Endothelial cell of umbilical vein (primary cell): Measurements from ENCODE around the gene DAZAP1. TPM values are rescaled to one million over a fixed set of nuclear protein-coding genes. Genes with fewer than 3 reads are reported as not detected.

Experiments
- BruUV-seq: library from RNA; stranded (reverse); fragments of 400-500 nt; replicated peaks from 2 replicates; lab custom pipeline; 2021; lab: Mats Ljungman, UMichigan
- CTCF ChIA-PET: fragments of 300-600, 350-600 bp; sonication (Branson Sonifier 250); formaldehyde crosslinking; loops from one replicate; lab custom pipeline; 2021; ENCODE audit warnings: antibody characterized with exemption, inconsistent platforms; lab: Charles Lee
- POLR2A ChIA-PET: fragments of 300-600, 350-600 bp; sonication (Branson Sonifier 250); formaldehyde crosslinking; loops from one replicate; lab custom pipeline; 2021; ENCODE audit warnings: antibody characterized with exemption, inconsistent platforms; lab: Charles Lee
- DNase-seq: peaks from one replicate; pipeline ENCODE4 v3.0.0-alpha.2; 2011; ENCODE audit warnings: low read depth, low spot score
- FAIRE-seq: peaks from 2 replicates; lab custom pipeline; 2011; peaks lifted over from hg19 to GRCh38; lab: Jason Lieb, UNC
- H2AFZ ChIP-seq: 2 replicates; pipeline ENCODE4 v1.6.0; 2012; ENCODE audit warnings: low read depth, low read length, control low read depth, inconsistent platforms
- H3K27ac ChIP-seq: 2 replicates; pipeline ENCODE4 v1.5.1; 2011; ENCODE audit warnings: low read depth, mild to moderate bottlenecking, control low read depth, low read length, moderate library complexity; ENCODE audit not compliant: insufficient read depth
- H3K27me3 ChIP-seq, 2 experiments: 2 replicates each; pipeline versions ENCODE4 v1.6.0 to v1.6.1; 2011; ENCODE audit warnings: low read length in 2 of 2, mixed read lengths in 1 of 2; ENCODE audit not compliant: control insufficient read depth in 2 of 2, insufficient read depth in 2 of 2
- H3K36me3 ChIP-seq, 2 experiments: 2 replicates in 1 of 2; 3 replicates in 1 of 2; pipeline ENCODE4 v1.5.1; 2011; ENCODE audit warnings: low read length in 2 of 2, mild to moderate bottlenecking in 1 of 2, moderate library complexity in 1 of 2; ENCODE audit not compliant: control insufficient read depth in 2 of 2, insufficient read depth in 2 of 2; ENCODE audit errors: extremely low read depth in 1 of 2
- H3K4me1 ChIP-seq: 3 replicates; pipeline ENCODE4 v1.5.1; 2011; ENCODE audit warnings: mild to moderate bottlenecking, low read length; ENCODE audit not compliant: control insufficient read depth, insufficient read depth; ENCODE audit errors: extremely low read depth
- H3K4me2 ChIP-seq: 2 replicates; pipeline ENCODE4 v1.6.1; 2011; ENCODE audit warnings: low read length, control low read depth, mixed read lengths; ENCODE audit not compliant: insufficient read depth
- H3K4me3 ChIP-seq, 3 experiments: fragments of 200-600 bp in 1 of 3; sonication (generic), shearing (Covaris generic) in 1 of 3; replicated peaks in 1 of 3; 2 replicates each; pipeline ENCODE4 v1.5.1; 2011 to 2016; ENCODE audit warnings: control low read depth in 3 of 3, low read length in 3 of 3, mild to moderate bottlenecking in 2 of 3, inconsistent platforms in 1 of 3, low read depth in 1 of 3, moderate library complexity in 1 of 3; ENCODE audit not compliant: insufficient read depth in 1 of 3
- H3K79me2 ChIP-seq: 2 replicates; pipeline ENCODE4 v1.6.0; 2012; ENCODE audit warnings: low read length, inconsistent platforms; ENCODE audit not compliant: control insufficient read depth, insufficient read depth
- H3K9ac ChIP-seq: replicated peaks from 2 replicates; pipeline ENCODE3; 2011; ENCODE audit warnings: low read length, control low read depth; ENCODE audit not compliant: insufficient read depth; ENCODE audit errors: extremely low read depth
- H3K9me1 ChIP-seq: replicated peaks from 3 replicates; pipeline ENCODE4 v1.6.0; 2011; ENCODE audit warnings: mild to moderate bottlenecking, low read length; ENCODE audit not compliant: control insufficient read depth, insufficient read depth; ENCODE audit errors: extremely low read depth
- H3K9me3 ChIP-seq: replicated peaks from 2 replicates; pipeline ENCODE4 v1.5.1; 2012; ENCODE audit warnings: low read length, inconsistent platforms; ENCODE audit not compliant: control insufficient read depth, insufficient read depth
- H4K20me1 ChIP-seq: replicated peaks from 2 replicates; pipeline ENCODE3; 2011; ENCODE audit warnings: mild to moderate bottlenecking, low read length; ENCODE audit not compliant: control insufficient read depth, insufficient read depth; ENCODE audit errors: extremely low read depth
- EZH2 ChIP-seq: IDR thresholded peaks from 2 replicates; pipeline ENCODE4 v1.6.1; 2012; ENCODE audit warnings: borderline replicate concordance, low read depth, mild to moderate bottlenecking, moderate library complexity, low read length, inconsistent platforms; ENCODE audit not compliant: severe bottlenecking
- FOS ChIP-seq: IDR thresholded peaks from 2 replicates; pipeline ENCODE4 v1.6.1; 2011; ENCODE audit warnings: mild to moderate bottlenecking, low read length, moderate library complexity, borderline replicate concordance; ENCODE audit not compliant: insufficient read depth
- GATA2 ChIP-seq: IDR thresholded peaks from 2 replicates; pipeline ENCODE4 v1.7.0; 2011; ENCODE audit warnings: low read depth, mild to moderate bottlenecking, moderate library complexity, mixed read lengths, low read length; ENCODE audit not compliant: insufficient read length, insufficient read depth
- JUN ChIP-seq: IDR thresholded peaks from 2 replicates; pipeline ENCODE4 v1.6.1; 2011; ENCODE audit warnings: borderline replicate concordance, low read depth; ENCODE audit not compliant: insufficient read length, insufficient read depth
- MYC ChIP-seq: IDR thresholded peaks from one replicate; pipeline ENCODE4 v1.6.1; 2011; ENCODE audit warnings: mild to moderate bottlenecking, low read depth, low read length
- POLR2A ChIP-seq: IDR thresholded peaks from 2 replicates; pipeline ENCODE4 v1.6.1; 2012; ENCODE audit warnings: low read depth, mild to moderate bottlenecking, control low read depth, low read length
- POLR2AphosphoS5 ChIP-seq: IDR thresholded peaks from 2 replicates; pipeline ENCODE4 v1.6.1; 2012; ENCODE audit warnings: low read depth, mild to moderate bottlenecking, control low read depth, low read length, moderate library complexity; ENCODE audit not compliant: insufficient read depth
- dilution Hi-C: fragments of 300-500 bp; cut with MboI; formaldehyde crosslinking; loops from one replicate; pipeline ENCODE4 v1.15.0; 2019; ENCODE audit warnings: low sequenced_read_pairs; ENCODE audit not compliant: extremely low pct_ligation_motif_present
- intact Hi-C: fragments of 100-400 bp; cut with micrococcal nuclease; formaldehyde crosslinking; loops from one replicate; pipeline ENCODE4 v1.10.0; 2022
- polyA plus RNA-seq, 4 experiments: library from polyadenylated mRNA; depleted of rRNA in 3 of 4; stranded (reverse) in 3 of 4; unstranded in 1 of 4; fragments of >200 nt; gene quantifications; 2 replicates each; pipeline versions ENCODE4 v1.2.1 to v1.2.3, GENCODE V29; 2011 to 2012; ENCODE audit warnings: missing spikeins in 1 of 4
- total RNA-seq: library from RNA; stranded (reverse); gene quantifications from 2 replicates; pipeline ENCODE4 v1.2.3, GENCODE V29; 2021
- TF ChIP-seq, protein P1 (sequence below): IDR thresholded peaks from 2 replicates; pipeline ENCODE4 v1.6.1; 2011; ENCODE audit not compliant: insufficient read depth, insufficient read length
- TF ChIP-seq, protein P2 (sequence below), 2 donors: IDR thresholded peaks; 1 replicate in 1 of 2; 2 replicates in 1 of 2; pipeline ENCODE4 v1.5.1; 2011; ENCODE audit warnings: low read length in 2 of 2, mild to moderate bottlenecking in 2 of 2, moderate library complexity in 2 of 2, control low read depth in 1 of 2, inconsistent platforms in 1 of 2, low read depth in 1 of 2; ENCODE audit not compliant: insufficient read depth in 1 of 2; ENCODE audit errors: extremely low read depth in 1 of 2

Gene DAZAP1
- total and polyA plus RNA-seq, 2 donors (not counting 3 experiments of a cell fraction or from before 2014, with no cell fraction given): 50.1 to 187 TPM

DNA sequence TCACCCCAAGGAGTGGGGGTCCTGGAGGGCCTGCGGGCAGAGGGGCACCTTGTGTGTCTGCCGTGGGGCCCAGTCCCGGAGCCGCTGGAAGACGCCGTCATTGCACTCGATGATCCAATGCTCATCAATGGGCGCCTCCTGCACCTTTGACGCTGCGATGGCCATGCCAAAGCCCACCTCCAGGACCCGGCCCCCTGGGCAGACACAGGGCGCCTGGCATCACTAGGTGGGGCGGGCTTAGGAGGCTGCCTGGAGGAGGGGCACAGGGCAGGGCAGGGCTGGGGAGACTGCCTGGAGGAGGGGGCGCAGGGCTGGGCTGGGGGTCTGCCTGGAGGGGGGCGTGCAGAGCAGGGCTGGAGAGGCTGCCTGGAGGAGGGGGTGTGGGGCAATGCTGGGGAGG is 7.6 kb upstream of the DAZAP1 start:
- H3K79me2 ChIP-seq: no peaks in the 10 kb centered on the region
- BruUV-seq: no TSS peak
- H3K9me1 ChIP-seq: no peaks in the 10 kb centered on the region
- CTCF ChIA-PET: no interaction called here
- no peaks in the 10 kb centered on the region for H3K27me3 ChIP-seq
- no peaks in the 10 kb centered on the region for H3K9me3 ChIP-seq
- H3K36me3 ChIP-seq: no peaks in the 10 kb centered on the region
- H4K20me1 ChIP-seq: no peaks in the 10 kb centered on the region
- POLR2A ChIA-PET: no interaction called here
- dilution Hi-C loops: no loop called here
- no peak overlapping the region for H3K9ac ChIP-seq
- H3K4me3 ChIP-seq: no peak overlapping the region
- DNase-seq: no peak
- intact Hi-C loops: loop anchor here (10.0 kb wide), 1 partner anchor 195 kb away; the partner anchor contains the start of gene MBD3
- peaks cover 12% of the 10 kb centered on the region for H3K4me1 ChIP-seq
- H3K4me2 ChIP-seq: no peak overlapping the region
- no peak for TF ChIP-seq GATA2
- TF ChIP-seq EZH2: no peak
- TF ChIP-seq, protein P1, sequence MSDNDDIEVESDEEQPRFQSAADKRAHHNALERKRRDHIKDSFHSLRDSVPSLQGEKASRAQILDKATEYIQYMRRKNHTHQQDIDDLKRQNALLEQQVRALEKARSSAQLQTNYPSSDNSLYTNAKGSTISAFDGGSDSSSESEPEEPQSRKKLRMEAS: no peak
- TF ChIP-seq POLR2AphosphoS5: no peak
- no peak for TF ChIP-seq FOS
- TF ChIP-seq POLR2A: no peak
- TF ChIP-seq, protein P2, sequence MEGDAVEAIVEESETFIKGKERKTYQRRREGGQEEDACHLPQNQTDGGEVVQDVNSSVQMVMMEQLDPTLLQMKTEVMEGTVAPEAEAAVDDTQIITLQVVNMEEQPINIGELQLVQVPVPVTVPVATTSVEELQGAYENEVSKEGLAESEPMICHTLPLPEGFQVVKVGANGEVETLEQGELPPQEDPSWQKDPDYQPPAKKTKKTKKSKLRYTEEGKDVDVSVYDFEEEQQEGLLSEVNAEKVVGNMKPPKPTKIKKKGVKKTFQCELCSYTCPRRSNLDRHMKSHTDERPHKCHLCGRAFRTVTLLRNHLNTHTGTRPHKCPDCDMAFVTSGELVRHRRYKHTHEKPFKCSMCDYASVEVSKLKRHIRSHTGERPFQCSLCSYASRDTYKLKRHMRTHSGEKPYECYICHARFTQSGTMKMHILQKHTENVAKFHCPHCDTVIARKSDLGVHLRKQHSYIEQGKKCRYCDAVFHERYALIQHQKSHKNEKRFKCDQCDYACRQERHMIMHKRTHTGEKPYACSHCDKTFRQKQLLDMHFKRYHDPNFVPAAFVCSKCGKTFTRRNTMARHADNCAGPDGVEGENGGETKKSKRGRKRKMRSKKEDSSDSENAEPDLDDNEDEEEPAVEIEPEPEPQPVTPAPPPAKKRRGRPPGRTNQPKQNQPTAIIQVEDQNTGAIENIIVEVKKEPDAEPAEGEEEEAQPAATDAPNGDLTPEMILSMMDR (IDR thresholded peaks at IDR 0.05; ENCODE audit: extremely low read depth in 1 of 2, insufficient read depth in 1 of 2, low read depth in 1 of 2, low read length in 2 of 2): no peak
- TF ChIP-seq JUN: no peak
- TF ChIP-seq MYC: no peak
- H3K27ac ChIP-seq: no peak overlapping the region
- no peak for FAIRE-seq
- H2AFZ ChIP-seq: no peak overlapping the region
